Upper lobe of left lung (tissue), 6 donors: Measurements from ENCODE around the gene GABRG3. TPM values are rescaled to one million over a fixed set of nuclear protein-coding genes. Genes with fewer than 3 reads are reported as not detected.
A peak's percentile ranks its signal among the peaks of the same experiment; 100 is the strongest.
"Not testable (repeated sequence)": the region's sequence is repeated elsewhere in the genome, so short reads cannot be mapped to it uniquely, and the experiment has no call there.

Experiments
- ATAC-seq, 2 donors: fragments of 200-7000 bp; cut with Tn5 transposase; one replicate each; pipeline ENCODE4 v1.9.1; 2022; ENCODE audit warnings: mild to moderate bottlenecking in 2 of 2, moderate library complexity in 2 of 2; ENCODE audit not compliant: low FRiP score in 2 of 2
- DNase-seq, 2 donors: peaks; one replicate each; pipeline ENCODE4 v3.0.0-alpha.2; 2019 to 2020
- H3K27ac ChIP-seq, 4 donors: fragments of 200-600 bp; sonication (generic); one replicate each; pipeline ENCODE4 v1.5.1; 2016 to 2019
- H3K27me3 ChIP-seq, 4 donors: fragments of 200-600 bp; sonication (generic); one replicate each; pipeline ENCODE4 v1.5.1; 2017 to 2019
- H3K36me3 ChIP-seq, 4 donors: fragments of 200-600 bp; sonication (generic); one replicate each; pipeline ENCODE4 v1.5.1; 2016 to 2019
- H3K4me1 ChIP-seq, 4 donors: fragments of 200-600 bp; sonication (generic); one replicate each; pipeline ENCODE4 v1.5.1; 2018 to 2019
- H3K4me3 ChIP-seq, 4 donors: fragments of 200-600 bp; sonication (generic); one replicate each; pipeline ENCODE4 v1.5.1; 2017 to 2019; ENCODE audit warnings: mild to moderate bottlenecking in 2 of 4, moderate library complexity in 1 of 4
- H3K9me3 ChIP-seq, 4 donors: fragments of 200-600 bp; sonication (generic); one replicate each; pipeline ENCODE4 v1.5.1; 2018 to 2019
- CTCF ChIP-seq, 6 experiments: fragments of 450-650 bp in 4 of 6; fragments of 200-600 bp in 2 of 6; sonication (generic) in 2 of 6; IDR thresholded peaks; one replicate each; pipeline ENCODE4 v1.5.1; 2016 to 2019; ENCODE audit warnings: antibody characterized with exemption in 6 of 6
- EP300 ChIP-seq, 4 donors: sonication (generic); formaldehyde crosslinking; IDR thresholded peaks; one replicate each; pipeline ENCODE4 v1.5.1; 2017; ENCODE audit warnings: antibody characterized with exemption in 4 of 4, control low read depth in 2 of 4
- POLR2A ChIP-seq, 4 donors: fragments of 450-650 bp; IDR thresholded peaks; one replicate each; pipeline ENCODE4 v1.5.1; 2016 to 2017; ENCODE audit warnings: antibody characterized with exemption in 4 of 4, mild to moderate bottlenecking in 2 of 4
- POLR2AphosphoS5 ChIP-seq, 2 donors: sonication (generic); formaldehyde crosslinking; IDR thresholded peaks; one replicate each; pipeline ENCODE4 v1.5.1; 2017; ENCODE audit warnings: antibody characterized with exemption in 2 of 2
- WGBS, 2 donors: methylation state at CpG; one replicate each; pipeline ENCODE4 v1.1.5; 2017 to 2018; 5-methylcytosine and 5-hydroxymethylcytosine counted together
- total RNA-seq, 6 donors: library from RNA; depleted of rRNA in 4 of 6; stranded (reverse); fragments of >200 nt in 4 of 6; gene quantifications; one replicate each; pipeline versions ENCODE4 v1.1.0 to v1.2.1, GENCODE V29; 2016 to 2021
- donor health status: DM: no; HTN: no; CAD: no; lungs with moderate emphysema.
- donor health status: DM: no; HTN: yes; CAD: no; lungs with severe emphysema.

GABRG3 gene
- total RNA-seq, 6 donors from 2014 or later = not detected

- WGBS, 2 donors = 28 to 39% methylated on average over 9 of the region's 9 CpGs
- TF ChIP-seq CTCF (IDR thresholded peaks at IDR 0.05) (no peak), EP300 (IDR thresholded peaks at IDR 0.05) (no peak), POLR2AphosphoS5 (IDR thresholded peaks at IDR 0.05) (no peak), POLR2A (IDR thresholded peaks at IDR 0.05) (no peak)
- Histone ChIP-seq H3K36me3 (no peaks in the 10 kb centered on the region), H3K27ac (no peak overlapping the region), H3K9me3 (no peaks in the 10 kb centered on the region), H3K4me3 (no peak overlapping the region), H3K27me3 (peaks cover 0 to 11% (median 1%) of the 10 kb centered on the region in 4 donors), H3K4me1 (peaks cover 0 to 10% (median 0%) of the 10 kb centered on the region in 4 donors)
- DNase-seq (no peak), ATAC-seq (no peak)
Measured at GRCh38 chr15:26974120-26974780, 3.3 kb downstream of the GABRG3 start.

- Histone ChIP-seq H3K4me3 (no peak overlapping the region), H3K27me3 (no peaks in the 10 kb centered on the region), H3K9me3 (no peaks in the 10 kb centered on the region), H3K4me1 (no peaks in the 10 kb centered on the region), H3K27ac (no peak overlapping the region), H3K36me3 (no peaks in the 10 kb centered on the region)
- TF ChIP-seq CTCF (IDR thresholded peaks at IDR 0.05) (no peak), EP300 (IDR thresholded peaks at IDR 0.05) (no peak), POLR2AphosphoS5 (IDR thresholded peaks at IDR 0.05) (no peak), POLR2A (IDR thresholded peaks at IDR 0.05) (no peak)
- ATAC-seq (no peak), DNase-seq (no peak)
- 56 to 81% methylated on average over 3 to 4 of the region's 4 CpGs for WGBS, 2 donors
Measured at GRCh38 chr15:26981492-26981891, 10.5 kb downstream of the GABRG3 start.

DNA sequence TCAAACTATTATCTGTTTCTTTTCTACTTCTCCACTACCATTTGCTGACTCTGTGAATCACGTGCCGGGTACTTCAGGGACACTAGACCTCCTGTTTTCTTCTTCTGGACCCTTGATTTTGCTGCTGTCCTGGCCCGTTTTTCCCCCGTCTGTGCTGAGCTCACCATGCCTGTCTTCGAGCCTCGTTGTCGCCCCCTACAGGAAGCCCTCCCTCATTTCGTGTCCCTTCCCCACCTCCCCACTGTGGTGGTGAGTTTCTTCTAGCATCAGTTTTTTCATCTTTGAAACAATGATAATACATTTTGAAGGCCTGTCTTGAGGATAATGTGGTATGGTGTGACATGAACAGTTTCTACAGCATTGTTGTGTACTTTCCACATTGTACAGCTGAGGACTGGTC, 12.8 kb downstream of the GABRG3 start:
- H3K4me1 ChIP-seq = no peaks in the 10 kb centered on the region
- H3K27me3 ChIP-seq = no peaks in the 10 kb centered on the region
- 78 to 85% methylated on average over 8 of the region's 8 CpGs for WGBS, 2 donors
- H3K27ac ChIP-seq = no peak overlapping the region
- TF ChIP-seq EP300 (IDR thresholded peaks at IDR 0.05) (no peak), POLR2AphosphoS5 (IDR thresholded peaks at IDR 0.05) (no peak), POLR2A (IDR thresholded peaks at IDR 0.05) (no peak), CTCF (IDR thresholded peaks at IDR 0.05) (no peak)
- H3K4me3 ChIP-seq = no peak overlapping the region
- no peaks in the 10 kb centered on the region for H3K9me3 ChIP-seq
- ATAC-seq (no peak), DNase-seq (no peak)
- no peaks in the 10 kb centered on the region for H3K36me3 ChIP-seq

- Histone ChIP-seq H3K27me3 (no peaks in the 10 kb centered on the region), H3K4me1 (no peaks in the 10 kb centered on the region), H3K9me3 (no peaks in the 10 kb centered on the region), H3K36me3 (no peaks in the 10 kb centered on the region), H3K4me3 (no peak overlapping the region), H3K27ac (no peak overlapping the region)
- ATAC-seq = no peak
- no peak for DNase-seq
- TF ChIP-seq CTCF (IDR thresholded peaks at IDR 0.05) = no peak
- no peak for TF ChIP-seq EP300 (IDR thresholded peaks at IDR 0.05)
- TF ChIP-seq POLR2A (IDR thresholded peaks at IDR 0.05) = no peak
- TF ChIP-seq POLR2AphosphoS5 (IDR thresholded peaks at IDR 0.05) = no peak
- WGBS, 2 donors = 87 to 95% methylated on average over 4 of the region's 4 CpGs
Measured at GRCh38 chr15:26985050-26985449, 14.1 kb downstream of the GABRG3 start.

GRCh38 chr15:26996250-26996649, 25.3 kb downstream of the GABRG3 start:
- ATAC-seq = no peak
- no peaks in the 10 kb centered on the region for H3K4me1 ChIP-seq
- TF ChIP-seq CTCF (IDR thresholded peaks at IDR 0.05) = no peak
- no peak for TF ChIP-seq EP300 (IDR thresholded peaks at IDR 0.05)
- no peak for TF ChIP-seq POLR2AphosphoS5 (IDR thresholded peaks at IDR 0.05)
- no peak for TF ChIP-seq POLR2A (IDR thresholded peaks at IDR 0.05)
- H3K36me3 ChIP-seq = no peaks in the 10 kb centered on the region
- WGBS, 2 donors = 94% methylated on average over 2 of the region's 2 CpGs
- peaks cover 0 to 5% (median 2%) of the 10 kb centered on the region in 4 donors for H3K9me3 ChIP-seq
- H3K27ac ChIP-seq = no peak overlapping the region
- H3K27me3 ChIP-seq = no peaks in the 10 kb centered on the region
- DNase-seq = no peak
- no peak overlapping the region for H3K4me3 ChIP-seq

- not testable (repeated sequence) for H3K4me3 ChIP-seq, DNase-seq, H3K4me1 ChIP-seq, H3K9me3 ChIP-seq, H3K27me3 ChIP-seq, ATAC-seq, H3K27ac ChIP-seq, H3K36me3 ChIP-seq
- WGBS, 2 donors = 93 to 94% methylated on average over 2 of the region's 4 CpGs
Measured at GRCh38 chr15:27003003-27003402, 32.0 kb downstream of the GABRG3 start.

DNA sequence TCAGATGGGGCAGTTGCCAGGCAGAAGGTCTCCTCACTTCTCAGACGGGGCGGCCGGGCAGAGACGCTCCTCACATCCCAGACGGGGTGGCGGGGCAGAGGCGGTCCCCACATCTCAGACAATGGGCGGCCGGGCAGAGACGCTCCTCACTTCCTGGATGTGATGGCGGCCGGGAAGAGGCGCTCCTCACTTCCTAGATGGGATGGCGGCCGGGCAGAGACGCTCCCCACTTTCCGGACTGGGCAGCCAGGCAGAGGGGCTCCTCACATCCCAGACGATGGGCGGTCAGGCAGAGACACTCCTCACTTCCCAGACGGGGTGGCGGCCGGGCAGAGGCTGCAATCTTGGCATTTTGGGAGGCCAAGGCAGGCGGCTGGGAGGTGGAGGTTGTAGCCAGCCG, 33.2 kb downstream of the GABRG3 start:
- H3K27ac ChIP-seq = not testable (repeated sequence)
- DNase-seq = peak in 1 of 2 donors; percentile 50

More for the DNA sequence above, 33.2 kb downstream of the GABRG3 start:
- ATAC-seq, H3K36me3 ChIP-seq, H3K4me3 ChIP-seq, H3K27me3 ChIP-seq, H3K4me1 ChIP-seq, H3K9me3 ChIP-seq: not testable (repeated sequence)
- WGBS, 2 donors = 92 to 98% methylated on average over 8 to 17 of the region's 24 CpGs
